DMS114 treated with DMSO at 0.1 percent for 48 hours (cell line): Measurements from ENCODE around the gene TMEM134.

Experiments used
- DNase-seq: peaks from one replicate; lab custom pipeline; 2025; ENCODE audit not compliant: unreplicated experiment; lab: John Stamatoyannopoulos, UW

TMEM134 gene

GRCh38 chr11:67500831-67501715 is 32.0 kb upstream of the TMEM134 start:
- DNase-seq = no peak

GRCh38 chr11:67500484-67500821 is 31.4 kb upstream of the TMEM134 start:
- no peak for DNase-seq

- DNase-seq = no peak
Observed at GRCh38 chr11:67499808-67500483, 30.9 kb upstream of the TMEM134 start.

GRCh38 chr11:67498544-67498972 is 29.5 kb upstream of the TMEM134 start:
- DNase-seq = no peak

GRCh38 chr11:67497656-67498291 is 28.7 kb upstream of the TMEM134 start:
- DNase-seq = no peak

- no peak for DNase-seq
Observed at GRCh38 chr11:67496113-67496512, 27.1 kb upstream of the TMEM134 start.

- DNase-seq = no peak
Observed at GRCh38 chr11:67495234-67496005, 26.4 kb upstream of the TMEM134 start.

- no peak for DNase-seq
Observed at GRCh38 chr11:67494371-67495233, 25.6 kb upstream of the TMEM134 start.

GRCh38 chr11:67493548-67494370 is 24.7 kb upstream of the TMEM134 start:
- DNase-seq = no peak

GRCh38 chr11:67492801-67493547 is 23.9 kb upstream of the TMEM134 start:
- DNase-seq = no peak

GRCh38 chr11:67492069-67492727 is 23.1 kb upstream of the TMEM134 start:
- DNase-seq = no peak

- no peak for DNase-seq
Observed at GRCh38 chr11:67491276-67492068, 22.4 kb upstream of the TMEM134 start.

GRCh38 chr11:67490727-67491065 is 21.6 kb upstream of the TMEM134 start:
- DNase-seq = no peak

- no peak for DNase-seq
Observed at GRCh38 chr11:67489885-67490726, 21.1 kb upstream of the TMEM134 start.

GRCh38 chr11:67489203-67489884 is 20.3 kb upstream of the TMEM134 start:
- no peak for DNase-seq
